Neural cell (in vitro differentiated cells): ENCODE measurements around the gene ATXN7L1. TPM values are rescaled to one million over a fixed set of nuclear protein-coding genes. Genes with fewer than 3 reads are reported as not detected.

ENCODE experiments used
- H2AFZ ChIP-seq: fragments of 200-600, 300-800 bp; sonication (generic), shearing (Covaris generic); 2 replicates; pipeline ENCODE4 v1.6.0; 2014; ENCODE audit warnings: low read depth, mild to moderate bottlenecking, antibody characterized with exemption, low read length, moderate library complexity
- H3F3A ChIP-seq: fragments of 200-600 bp; shearing (Covaris generic); 2 replicates; pipeline ENCODE4 v1.6.1; 2016; ENCODE audit warnings: mild to moderate bottlenecking, moderate library complexity, mixed read lengths, antibody characterized with exemption, low read length; ENCODE audit not compliant: insufficient read depth, poor library complexity, severe bottlenecking
- H3K27ac ChIP-seq: fragments of 200-600, 300-800 bp; sonication (generic), shearing (Covaris generic); 2 replicates; pipeline ENCODE4 v1.5.1; 2014; ENCODE audit warnings: mild to moderate bottlenecking, low read length, moderate library complexity
- H3K27me3 ChIP-seq: fragments of 300-800, 200-600 bp; sonication (generic), shearing (Covaris generic); 2 replicates; pipeline ENCODE4 v1.6.0; 2014; ENCODE audit warnings: mild to moderate bottlenecking, low read depth, low read length, moderate library complexity; ENCODE audit not compliant: insufficient read depth
- H3K36me3 ChIP-seq: fragments of 300-800, 200-600 bp; sonication (generic), shearing (Covaris generic); 2 replicates; pipeline ENCODE4 v1.5.1; 2014; ENCODE audit warnings: mild to moderate bottlenecking, antibody characterized with exemption, low read length, moderate library complexity; ENCODE audit not compliant: insufficient read depth
- H3K4me2 ChIP-seq: fragments of 300-800, 200-600 bp; sonication (generic), shearing (Covaris generic); 2 replicates; pipeline ENCODE4 v1.6.0; 2014; ENCODE audit warnings: mild to moderate bottlenecking, low read length
- H3K4me3 ChIP-seq: fragments of 300-800, 200-600 bp; sonication (generic), shearing (Covaris generic); 2 replicates; pipeline ENCODE4 v1.5.1; 2014; ENCODE audit warnings: mild to moderate bottlenecking, low read length, moderate library complexity
- H3K79me2 ChIP-seq: fragments of 200-600 bp; shearing (Covaris generic); replicated peaks from 2 replicates; pipeline ENCODE4 v1.6.0; 2014; ENCODE audit warnings: mild to moderate bottlenecking, low read length, moderate library complexity; ENCODE audit not compliant: insufficient read depth
- H3K9ac ChIP-seq: fragments of 300-800, 200-600 bp; sonication (generic), shearing (Covaris generic); 2 replicates; pipeline ENCODE4 v1.6.1; 2016; ENCODE audit warnings: mild to moderate bottlenecking, low read length, mixed read lengths
- H3K9me2 ChIP-seq: fragments of 200-600 bp; shearing (Covaris generic); 2 replicates; pipeline ENCODE4 v1.6.1; 2016; ENCODE audit warnings: mild to moderate bottlenecking, low read length, mixed read lengths; ENCODE audit not compliant: insufficient read depth
- H3K9me3 ChIP-seq: fragments of 200-600, 300-800 bp; sonication (generic), shearing (Covaris generic); 2 replicates; pipeline ENCODE4 v1.6.1; 2016; ENCODE audit warnings: mild to moderate bottlenecking, mixed run types, low read length, moderate library complexity, mixed read lengths
- H4K20me1 ChIP-seq: fragments of 200-600 bp; shearing (Covaris generic); 2 replicates; pipeline ENCODE4 v1.6.1; 2016; ENCODE audit warnings: mild to moderate bottlenecking, mixed run types; ENCODE audit not compliant: insufficient read depth
- EP300 ChIP-seq: fragments of 450-650 bp; conservative IDR thresholded peaks from 2 replicates; pipeline ENCODE4 v1.6.1; 2014; ENCODE audit warnings: antibody characterized with exemption, mild to moderate bottlenecking, moderate library complexity; ENCODE audit not compliant: poor library complexity, severe bottlenecking
- EZH2 ChIP-seq: fragments of 200-600, 300-800 bp; shearing (Covaris generic), sonication (generic); IDR thresholded peaks from 2 replicates; pipeline ENCODE4 v1.6.1; 2014; ENCODE audit warnings: antibody characterized with exemption, low read length, borderline replicate concordance, mild to moderate bottlenecking; ENCODE audit not compliant: insufficient read depth, poor library complexity, severe bottlenecking
- MXI1 ChIP-seq: fragments of 450-650 bp; conservative IDR thresholded peaks from 2 replicates; pipeline ENCODE4 v1.6.1; 2014; ENCODE audit warnings: antibody characterized with exemption, mild to moderate bottlenecking; ENCODE audit not compliant: poor library complexity, severe bottlenecking
- POLR2AphosphoS5 ChIP-seq: IDR thresholded peaks from 2 replicates; pipeline ENCODE4 v1.6.1; 2012
- RAD21 ChIP-seq: fragments of 450-650 bp; conservative IDR thresholded peaks from 2 replicates; pipeline ENCODE4 v1.6.1; 2014; ENCODE audit warnings: antibody characterized with exemption, mild to moderate bottlenecking, moderate library complexity
- SMC3 ChIP-seq: fragments of 450-650 bp; conservative IDR thresholded peaks from 2 replicates; pipeline ENCODE4 v1.6.1; 2014; ENCODE audit warnings: antibody characterized with exemption, mild to moderate bottlenecking, moderate library complexity; ENCODE audit not compliant: poor library complexity
- TAF1 ChIP-seq: IDR thresholded peaks from 2 replicates; pipeline ENCODE4 v1.6.1; 2012; ENCODE audit warnings: low read depth
- polyA plus RNA-seq: library from polyadenylated mRNA; depleted of rRNA; stranded (reverse); fragments of >200 nt; gene quantifications from 2 replicates; pipeline ENCODE4 v1.2.3, GENCODE V29; 2014
- TF ChIP-seq, protein P1 (sequence below): IDR thresholded peaks from 2 replicates; pipeline ENCODE4 v1.6.1; 2012; ENCODE audit warnings: borderline replicate concordance
- TF ChIP-seq, protein P2 (sequence below): fragments of 450-650 bp; IDR thresholded peaks from 2 replicates; pipeline ENCODE4 v1.5.1; 2014; ENCODE audit warnings: antibody characterized with exemption, mild to moderate bottlenecking, moderate library complexity; ENCODE audit not compliant: poor library complexity, severe bottlenecking

Gene ATXN7L1
- polyA plus RNA-seq, 1 donor from 2014 or later = 4.3 TPM

DNA sequence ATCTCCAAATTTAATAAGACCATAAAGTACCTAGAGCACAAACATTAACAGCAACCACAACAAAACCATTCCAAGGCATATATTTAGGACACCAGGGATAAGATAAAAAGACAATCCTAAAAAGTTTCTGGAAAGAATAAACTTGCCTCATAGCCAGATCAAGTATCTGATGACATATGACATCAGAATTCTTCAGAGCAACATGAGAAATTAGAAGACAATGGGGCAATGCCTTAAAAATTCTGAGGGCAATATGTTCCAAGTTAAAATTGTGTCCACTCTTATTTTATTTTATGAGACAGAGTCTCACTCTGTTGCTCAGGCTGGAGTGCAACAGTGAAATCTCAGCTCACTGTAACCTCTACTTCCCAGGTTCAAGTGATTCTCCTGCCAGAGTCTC lies 297.9 kb downstream of the ATXN7L1 start:
- Histone ChIP-seq H3F3A (no peaks in the 10 kb centered on the region), H4K20me1 (no peaks in the 10 kb centered on the region), H2AFZ (no peak overlapping the region), H3K9ac (no peak overlapping the region), H3K4me3 (no peak overlapping the region), H3K9me3 (no peaks in the 10 kb centered on the region), H3K4me2 (no peak overlapping the region), H3K9me2 (no peaks in the 10 kb centered on the region), H3K36me3 (no peaks in the 10 kb centered on the region), H3K27ac (no peak overlapping the region), H3K79me2 (no peaks in the 10 kb centered on the region), H3K27me3 (no peaks in the 10 kb centered on the region)
- TF ChIP-seq EZH2 (no peak), SMC3 (no peak), POLR2AphosphoS5 (no peak), RAD21 (no peak), EP300 (no peak)
- TF ChIP-seq, protein P1, sequence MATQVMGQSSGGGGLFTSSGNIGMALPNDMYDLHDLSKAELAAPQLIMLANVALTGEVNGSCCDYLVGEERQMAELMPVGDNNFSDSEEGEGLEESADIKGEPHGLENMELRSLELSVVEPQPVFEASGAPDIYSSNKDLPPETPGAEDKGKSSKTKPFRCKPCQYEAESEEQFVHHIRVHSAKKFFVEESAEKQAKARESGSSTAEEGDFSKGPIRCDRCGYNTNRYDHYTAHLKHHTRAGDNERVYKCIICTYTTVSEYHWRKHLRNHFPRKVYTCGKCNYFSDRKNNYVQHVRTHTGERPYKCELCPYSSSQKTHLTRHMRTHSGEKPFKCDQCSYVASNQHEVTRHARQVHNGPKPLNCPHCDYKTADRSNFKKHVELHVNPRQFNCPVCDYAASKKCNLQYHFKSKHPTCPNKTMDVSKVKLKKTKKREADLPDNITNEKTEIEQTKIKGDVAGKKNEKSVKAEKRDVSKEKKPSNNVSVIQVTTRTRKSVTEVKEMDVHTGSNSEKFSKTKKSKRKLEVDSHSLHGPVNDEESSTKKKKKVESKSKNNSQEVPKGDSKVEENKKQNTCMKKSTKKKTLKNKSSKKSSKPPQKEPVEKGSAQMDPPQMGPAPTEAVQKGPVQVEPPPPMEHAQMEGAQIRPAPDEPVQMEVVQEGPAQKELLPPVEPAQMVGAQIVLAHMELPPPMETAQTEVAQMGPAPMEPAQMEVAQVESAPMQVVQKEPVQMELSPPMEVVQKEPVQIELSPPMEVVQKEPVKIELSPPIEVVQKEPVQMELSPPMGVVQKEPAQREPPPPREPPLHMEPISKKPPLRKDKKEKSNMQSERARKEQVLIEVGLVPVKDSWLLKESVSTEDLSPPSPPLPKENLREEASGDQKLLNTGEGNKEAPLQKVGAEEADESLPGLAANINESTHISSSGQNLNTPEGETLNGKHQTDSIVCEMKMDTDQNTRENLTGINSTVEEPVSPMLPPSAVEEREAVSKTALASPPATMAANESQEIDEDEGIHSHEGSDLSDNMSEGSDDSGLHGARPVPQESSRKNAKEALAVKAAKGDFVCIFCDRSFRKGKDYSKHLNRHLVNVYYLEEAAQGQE = no peak
- TF ChIP-seq, protein P2, sequence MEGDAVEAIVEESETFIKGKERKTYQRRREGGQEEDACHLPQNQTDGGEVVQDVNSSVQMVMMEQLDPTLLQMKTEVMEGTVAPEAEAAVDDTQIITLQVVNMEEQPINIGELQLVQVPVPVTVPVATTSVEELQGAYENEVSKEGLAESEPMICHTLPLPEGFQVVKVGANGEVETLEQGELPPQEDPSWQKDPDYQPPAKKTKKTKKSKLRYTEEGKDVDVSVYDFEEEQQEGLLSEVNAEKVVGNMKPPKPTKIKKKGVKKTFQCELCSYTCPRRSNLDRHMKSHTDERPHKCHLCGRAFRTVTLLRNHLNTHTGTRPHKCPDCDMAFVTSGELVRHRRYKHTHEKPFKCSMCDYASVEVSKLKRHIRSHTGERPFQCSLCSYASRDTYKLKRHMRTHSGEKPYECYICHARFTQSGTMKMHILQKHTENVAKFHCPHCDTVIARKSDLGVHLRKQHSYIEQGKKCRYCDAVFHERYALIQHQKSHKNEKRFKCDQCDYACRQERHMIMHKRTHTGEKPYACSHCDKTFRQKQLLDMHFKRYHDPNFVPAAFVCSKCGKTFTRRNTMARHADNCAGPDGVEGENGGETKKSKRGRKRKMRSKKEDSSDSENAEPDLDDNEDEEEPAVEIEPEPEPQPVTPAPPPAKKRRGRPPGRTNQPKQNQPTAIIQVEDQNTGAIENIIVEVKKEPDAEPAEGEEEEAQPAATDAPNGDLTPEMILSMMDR = no peak

DNA sequence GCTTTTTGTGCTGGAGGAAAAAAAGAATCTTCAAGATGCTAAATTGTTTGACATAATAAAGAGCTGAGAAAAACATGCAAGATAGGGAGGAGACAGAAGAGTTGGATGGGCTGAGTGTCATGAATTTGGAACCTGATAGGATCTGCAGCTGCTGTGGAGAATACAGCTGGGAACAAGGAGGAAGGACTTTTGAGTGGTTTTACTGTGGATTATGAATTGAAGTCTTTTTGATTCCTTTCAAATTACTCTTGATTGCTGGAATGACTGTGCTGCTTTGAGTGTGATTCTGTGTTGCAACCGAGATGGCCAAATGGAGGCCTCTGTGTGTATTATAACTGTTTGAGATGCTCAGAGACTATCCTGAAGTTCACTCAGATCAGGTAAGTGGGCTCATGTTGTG lies 299.1 kb downstream of the ATXN7L1 start:
- Histone ChIP-seq H3K27ac (no peak overlapping the region), H3K9ac (no peak overlapping the region), H3K9me2 (no peaks in the 10 kb centered on the region), H3F3A (no peaks in the 10 kb centered on the region), H3K79me2 (no peaks in the 10 kb centered on the region), H2AFZ (no peak overlapping the region), H3K4me2 (no peak overlapping the region), H3K4me3 (no peak overlapping the region), H3K36me3 (no peaks in the 10 kb centered on the region), H3K27me3 (no peaks in the 10 kb centered on the region), H3K9me3 (no peaks in the 10 kb centered on the region), H4K20me1 (no peaks in the 10 kb centered on the region)
- TF ChIP-seq, protein P2 = no peak
- TF ChIP-seq EZH2 (no peak), SMC3 (no peak), POLR2AphosphoS5 (no peak), RAD21 (no peak), TAF1 (no peak), EP300 (no peak), MXI1 (no peak)
- TF ChIP-seq, protein P1 = no peak
